Activated gamma-delta T cell (primary cell): ENCODE results near the gene PRTFDC1.

Experiments
- DNase-seq: peaks from one replicate; lab custom pipeline; 2025; lab: John Stamatoyannopoulos, UW

PRTFDC1 gene

DNA sequence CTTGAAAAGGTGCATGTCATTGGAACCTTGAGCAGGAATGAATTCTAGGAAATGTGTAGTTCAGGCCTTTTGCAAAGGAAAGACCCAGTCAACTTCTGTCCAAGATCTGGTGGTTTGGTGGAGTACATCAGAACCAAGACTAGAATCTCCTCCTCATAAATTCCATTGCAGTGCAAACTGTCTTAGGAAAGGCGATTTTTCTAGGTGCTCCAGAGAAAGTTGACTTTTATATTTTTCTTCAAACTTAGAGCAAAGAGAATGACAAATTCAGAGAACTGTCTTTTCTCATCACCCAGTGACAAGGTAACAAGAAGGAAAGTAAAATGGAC, 50.0 kb downstream of the PRTFDC1 start:
- no peak for DNase-seq

DNA sequence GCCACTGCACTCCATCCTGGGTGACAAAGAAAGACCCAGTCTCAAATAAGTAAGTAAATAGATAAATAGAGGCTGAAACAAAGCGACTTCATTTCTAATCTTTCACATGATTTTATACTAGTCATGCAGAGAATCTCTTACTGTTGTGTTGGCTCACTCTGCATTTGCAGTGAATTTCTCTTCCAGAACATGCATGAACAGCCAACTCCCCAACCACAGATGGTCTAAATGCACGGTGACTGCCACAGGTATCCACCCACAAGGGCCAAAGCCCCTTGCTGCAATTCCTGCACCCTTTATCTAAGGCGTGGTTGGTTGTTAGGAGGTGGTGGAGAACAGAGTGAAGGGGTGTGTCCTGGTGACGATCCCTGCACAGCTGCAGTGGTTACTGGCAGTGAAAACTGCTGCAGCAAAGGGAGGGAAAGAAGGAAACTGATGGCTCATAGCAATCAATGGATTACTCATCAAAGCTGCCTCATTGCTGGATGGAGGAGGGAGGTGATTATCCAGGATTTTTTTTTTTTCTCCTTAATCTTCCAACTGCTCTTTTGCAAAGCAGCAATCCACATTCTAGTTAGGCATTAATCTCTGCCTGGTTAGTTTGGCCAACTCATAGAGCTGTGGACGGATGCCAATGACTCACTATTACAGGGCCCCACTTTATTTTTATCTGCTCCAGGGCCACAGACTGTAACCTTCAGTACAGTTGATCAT, 50.6 kb downstream of the PRTFDC1 start:
- no peak for DNase-seq

DNA sequence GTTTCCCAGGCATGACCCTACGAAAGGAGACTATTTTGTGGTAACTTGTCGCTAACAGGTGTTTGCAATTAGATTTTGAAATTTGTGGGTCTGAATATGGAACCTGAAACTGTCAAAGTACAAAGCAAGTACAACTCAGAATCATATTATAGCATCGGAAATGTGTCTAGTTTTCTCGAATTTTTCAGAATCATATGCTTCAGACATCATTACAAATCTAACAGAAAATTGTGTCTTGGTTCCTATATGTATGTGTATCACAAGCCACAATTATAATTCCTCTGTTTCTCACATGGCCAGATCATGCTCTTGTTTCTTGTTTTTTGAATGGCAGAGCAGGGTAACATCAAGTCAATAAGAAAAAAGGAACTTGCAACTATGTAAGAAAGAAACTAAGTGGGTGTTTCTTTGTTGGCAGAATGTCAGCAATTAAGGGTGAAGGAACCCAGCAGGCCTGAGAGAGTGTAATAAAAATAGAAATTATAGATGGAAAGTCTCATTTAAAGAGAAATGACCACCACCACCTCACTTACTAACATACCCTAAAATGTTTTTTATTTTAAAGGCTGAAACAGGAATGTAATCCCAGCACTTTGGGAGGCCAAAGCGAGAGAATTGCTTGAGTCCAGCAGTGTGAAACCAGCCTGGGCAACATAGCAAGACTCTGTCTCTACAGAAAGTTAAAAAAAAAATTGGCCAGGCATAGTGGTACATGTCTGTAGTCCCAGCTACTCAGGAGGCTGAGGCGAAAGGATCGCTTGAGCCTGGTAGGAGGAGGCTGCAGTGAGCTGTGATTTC, 51.3 kb downstream of the PRTFDC1 start:
- DNase-seq: no peak

DNA sequence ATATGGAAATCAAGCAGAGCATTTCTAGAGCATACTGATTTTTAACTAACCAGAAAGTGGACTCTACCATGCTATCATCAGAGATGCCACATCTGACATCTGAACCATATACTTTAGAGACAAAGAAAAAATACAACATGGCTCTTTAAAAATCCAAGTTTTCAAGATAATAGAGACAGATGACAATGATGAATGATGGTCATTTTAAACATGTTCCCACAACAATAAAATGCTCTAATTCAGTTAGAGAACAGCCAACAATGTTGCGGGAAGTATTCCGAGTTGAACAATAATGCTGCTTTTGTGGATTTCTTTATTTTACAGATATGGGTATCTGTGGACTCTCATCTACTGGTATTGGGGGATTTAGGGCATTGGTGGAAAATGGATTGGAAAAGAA, 52.8 kb downstream of the PRTFDC1 start:
- DNase-seq: no peak

DNA sequence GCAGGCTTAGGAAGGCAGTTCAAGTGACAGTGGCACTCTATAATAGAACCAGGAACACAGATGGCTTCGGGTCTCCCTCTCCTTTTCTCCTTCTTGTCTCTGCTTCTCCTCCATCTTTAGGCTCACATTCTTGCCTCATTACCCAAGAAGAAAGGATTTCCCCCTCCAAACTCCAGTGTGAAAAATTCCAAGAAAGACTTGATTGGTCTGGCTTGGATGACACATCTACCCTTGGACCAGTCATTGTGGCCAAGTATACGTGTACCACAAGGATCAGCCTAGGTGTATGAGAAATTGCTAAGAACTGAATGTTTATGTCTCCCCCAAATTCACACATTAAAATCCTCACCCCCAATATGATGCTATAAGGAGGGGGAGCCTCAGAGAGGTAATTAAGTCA, 53.9 kb downstream of the PRTFDC1 start:
- DNase-seq: no peak

DNA sequence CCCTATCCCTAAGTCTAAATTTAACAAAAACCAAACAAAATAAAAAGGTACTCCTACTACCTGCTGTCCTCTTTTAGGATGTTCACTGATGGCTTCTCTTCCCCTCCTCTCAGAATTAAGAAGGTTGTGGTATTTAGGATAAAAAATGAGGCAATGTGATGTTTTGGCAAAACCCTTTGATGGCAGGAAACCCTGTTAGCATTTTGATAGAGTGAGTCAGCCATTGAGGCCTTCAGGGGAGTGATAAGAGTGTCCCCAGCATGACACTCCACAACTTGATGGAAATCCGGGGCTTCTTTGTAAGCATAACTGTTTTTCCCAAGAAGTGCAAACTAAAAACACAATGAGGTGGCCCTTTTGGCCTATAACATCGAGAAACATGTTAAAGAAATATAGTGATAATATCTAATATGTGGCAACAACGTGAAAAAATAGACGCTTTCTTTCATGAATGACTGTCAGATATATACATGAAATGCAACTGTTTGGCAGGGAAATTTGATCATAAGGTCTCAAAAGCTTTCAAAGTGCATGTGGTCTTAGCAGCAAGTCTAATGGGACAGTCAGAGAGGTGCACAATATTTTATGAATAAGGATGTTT, 55.0 kb downstream of the PRTFDC1 start:
- no peak for DNase-seq

DNA sequence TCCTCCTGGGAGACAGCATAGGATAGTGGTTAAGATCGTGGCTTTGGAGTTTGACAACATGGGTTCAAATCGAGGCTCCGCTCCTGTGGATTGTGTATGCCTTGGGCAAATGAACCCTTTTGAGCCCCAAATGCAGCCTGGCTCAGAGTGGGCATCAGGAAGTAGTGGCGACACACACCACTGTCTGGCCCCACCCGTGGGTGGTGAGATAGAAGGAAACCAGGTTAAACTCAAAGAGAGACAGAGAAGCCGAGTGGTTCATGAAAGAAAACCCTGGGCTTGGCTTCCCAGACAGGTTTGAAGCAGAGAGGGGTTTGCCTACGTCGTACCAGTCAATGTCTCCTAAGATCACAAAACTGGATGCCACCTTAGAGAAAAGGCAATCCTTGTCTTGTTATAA, 57.7 kb downstream of the PRTFDC1 start:
- DNase-seq: no peak

DNA sequence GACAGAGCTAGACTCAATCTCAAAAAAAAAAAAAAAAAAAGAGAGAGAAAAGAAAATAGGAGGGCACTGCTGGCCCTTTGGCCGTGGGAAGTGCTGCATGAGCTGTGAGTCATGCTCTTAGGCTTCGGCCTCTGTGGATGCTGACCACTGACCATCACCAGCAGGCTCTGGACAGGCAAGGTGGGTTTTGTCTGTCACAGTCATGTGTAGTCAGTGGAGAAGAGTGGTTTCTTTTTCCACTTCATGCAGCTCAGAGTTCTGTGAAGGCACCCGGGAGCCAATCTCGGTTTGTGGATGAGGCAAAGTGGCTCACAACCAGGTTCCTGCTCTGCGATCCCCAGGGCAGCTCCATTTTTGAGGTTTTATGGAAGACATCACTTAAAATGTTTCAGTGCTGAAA, 58.1 kb downstream of the PRTFDC1 start:
- no peak for DNase-seq

DNA sequence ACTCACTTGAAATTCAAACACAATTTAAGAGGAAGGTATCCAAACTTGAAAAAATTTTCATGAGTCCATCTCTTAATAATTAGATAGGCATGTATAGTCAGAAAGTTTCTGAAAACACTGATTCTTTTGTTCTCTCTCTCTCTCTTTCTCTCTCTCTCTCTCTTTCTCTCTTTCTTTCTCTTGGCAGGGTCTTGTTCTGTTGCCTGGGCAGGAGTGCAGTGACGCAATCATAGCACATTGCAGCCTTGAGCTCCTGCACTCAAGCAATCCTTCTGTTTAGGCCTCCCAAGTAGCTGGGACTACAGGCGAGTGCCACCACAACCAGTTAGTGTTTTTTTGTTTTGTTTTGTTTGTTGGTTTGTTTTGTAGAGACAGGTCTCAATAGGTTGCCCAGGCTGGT, 59.3 kb downstream of the PRTFDC1 start:
- no peak for DNase-seq

DNA sequence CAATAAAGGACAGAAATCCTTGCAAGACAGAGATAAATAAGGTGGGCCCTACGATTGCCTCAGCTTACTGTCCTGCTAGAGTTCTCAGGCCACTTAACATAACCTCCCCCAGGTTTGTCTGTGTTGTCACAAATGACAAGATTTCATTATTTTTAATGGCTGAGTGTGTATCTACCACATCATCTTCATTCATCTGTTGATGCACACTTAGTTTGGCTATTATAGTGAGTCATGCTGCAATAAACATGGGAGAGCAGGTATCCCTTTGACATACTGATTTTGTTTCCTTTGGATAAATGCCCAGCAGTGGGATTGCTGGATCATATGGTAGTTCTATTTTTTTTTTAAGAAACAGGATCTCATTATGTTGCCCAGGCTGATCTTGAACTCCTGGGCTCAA, 60.6 kb downstream of the PRTFDC1 start:
- no peak for DNase-seq

DNA sequence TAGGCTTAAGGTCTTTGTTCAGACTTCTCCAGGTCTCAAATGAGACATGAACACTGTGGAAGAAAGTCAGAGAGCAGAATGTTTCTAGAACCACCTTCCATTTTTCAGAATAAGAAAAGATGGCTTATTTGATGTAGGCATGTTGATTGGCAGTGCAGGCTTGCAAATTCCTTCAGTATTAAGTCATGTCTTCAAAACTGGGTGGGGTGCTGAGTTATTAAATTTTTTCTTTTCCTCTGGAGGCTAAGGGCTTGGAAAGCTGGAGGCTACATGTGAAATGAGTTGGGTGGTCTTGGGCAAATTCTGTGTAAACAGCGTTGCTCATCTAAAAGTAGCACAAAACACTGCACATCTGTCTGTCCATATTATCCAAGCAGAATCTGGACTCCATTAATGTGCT, 62.8 kb downstream of the PRTFDC1 start:
- no peak for DNase-seq

DNA sequence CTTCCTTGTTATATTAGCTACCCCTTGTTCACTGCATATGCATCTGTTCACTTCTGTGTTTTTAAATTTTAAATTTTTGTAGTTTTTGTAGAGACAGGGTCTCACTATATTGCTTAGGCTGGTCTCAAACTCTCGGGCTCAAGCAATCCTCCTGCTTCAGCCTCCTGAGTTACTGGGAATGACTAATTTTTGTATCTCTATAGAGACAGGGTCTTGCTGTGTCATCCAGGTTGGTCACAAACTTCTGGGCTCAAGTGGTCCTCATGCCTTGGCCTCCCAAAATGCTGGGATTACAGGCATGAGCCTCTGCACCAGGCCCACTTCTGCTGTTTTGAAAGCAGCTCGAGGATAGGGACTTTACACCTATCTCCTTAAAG, 64.6 kb downstream of the PRTFDC1 start:
- DNase-seq: no peak

DNA sequence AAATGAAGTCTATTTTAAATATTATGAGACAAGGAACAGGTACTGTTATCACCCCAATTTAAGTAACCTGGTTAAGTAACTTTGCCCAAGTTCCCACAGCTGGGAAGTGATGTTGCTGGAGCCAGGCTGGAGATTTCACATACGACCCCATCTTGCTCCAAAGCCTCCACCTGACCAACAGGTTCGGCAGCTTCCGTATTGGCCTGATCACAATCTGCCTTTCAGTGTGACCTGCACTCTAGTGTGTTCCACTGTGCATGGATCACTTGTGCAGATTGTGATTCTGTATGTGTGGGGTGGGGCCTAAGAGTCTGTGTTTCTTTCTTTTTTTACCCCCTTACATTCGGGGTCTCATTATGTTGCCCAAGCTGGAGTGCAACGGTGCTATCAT, 66.1 kb downstream of the PRTFDC1 start:
- DNase-seq: no peak

DNA sequence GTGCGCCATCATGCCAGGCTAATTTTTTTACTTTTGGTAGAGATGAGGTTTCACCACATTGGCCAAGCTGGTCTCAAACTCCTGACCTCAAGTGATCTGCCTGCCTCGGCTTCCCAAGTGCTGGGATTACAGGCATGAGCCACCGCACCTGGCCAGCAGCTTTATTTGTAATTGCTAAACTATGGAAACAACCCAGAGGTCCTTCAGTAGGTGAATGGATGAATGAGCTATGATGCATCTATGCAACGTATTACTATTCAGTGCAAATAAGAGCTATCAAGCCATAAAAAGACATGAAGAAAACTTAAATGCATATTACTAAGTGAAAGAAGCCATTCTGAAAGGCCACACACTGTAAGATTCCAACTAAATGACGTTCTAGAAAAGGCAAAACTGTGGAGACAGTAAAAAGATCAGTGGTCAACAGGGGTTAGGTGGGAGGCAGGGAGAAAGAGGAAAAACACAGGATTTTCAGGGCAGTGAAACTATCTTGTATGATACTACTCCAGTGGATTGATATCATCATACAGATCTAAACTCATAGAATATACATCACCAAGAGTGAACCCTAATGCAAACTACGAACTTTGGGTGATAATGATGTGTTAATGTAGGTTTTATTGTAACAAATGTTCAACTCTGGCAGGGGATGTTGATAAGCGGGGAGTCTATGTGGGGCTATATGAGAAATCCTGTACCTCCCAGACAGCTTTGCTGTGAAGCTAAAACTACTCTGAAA, 66.7 kb downstream of the PRTFDC1 start:
- DNase-seq: no peak

DNA sequence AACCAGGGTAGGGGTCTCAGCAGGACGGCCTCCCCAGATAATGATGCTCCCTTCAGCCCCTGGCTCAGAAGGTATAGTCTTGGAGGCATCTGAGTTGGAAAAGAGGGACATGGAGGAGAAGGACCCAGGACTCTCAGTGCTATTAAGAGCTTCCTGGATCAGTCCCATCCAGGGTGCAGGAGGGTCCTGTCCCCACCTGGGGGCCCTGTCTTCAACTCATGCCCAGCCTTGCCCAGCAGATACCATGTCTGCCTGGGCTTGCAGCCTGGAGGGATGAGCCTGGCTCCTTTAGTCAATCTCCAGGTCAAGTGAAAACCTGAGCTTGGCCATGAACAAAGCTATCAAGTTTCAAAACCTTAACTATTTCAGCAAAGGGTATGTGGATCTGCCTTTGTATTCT, 67.6 kb downstream of the PRTFDC1 start:
- DNase-seq: no peak

DNA sequence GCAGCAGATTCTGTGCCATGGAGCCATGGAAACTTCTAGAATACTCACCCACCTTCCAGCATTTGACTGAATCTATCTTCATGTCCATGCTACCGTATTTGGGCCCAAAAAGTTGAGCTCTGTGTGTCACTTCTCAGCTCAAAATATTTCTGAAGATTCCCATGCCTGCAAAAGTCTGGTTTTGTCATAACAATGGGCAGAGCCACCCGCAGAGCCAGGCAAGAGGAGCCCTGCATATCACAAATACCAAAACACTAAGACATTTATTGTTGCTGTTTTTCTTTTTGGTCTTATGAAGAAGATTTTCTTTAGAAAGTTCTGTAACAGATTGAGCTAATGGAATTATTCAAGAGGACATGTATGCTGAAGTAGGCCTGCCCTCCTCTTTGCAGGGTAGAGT, 68.1 kb downstream of the PRTFDC1 start:
- no peak for DNase-seq

DNA sequence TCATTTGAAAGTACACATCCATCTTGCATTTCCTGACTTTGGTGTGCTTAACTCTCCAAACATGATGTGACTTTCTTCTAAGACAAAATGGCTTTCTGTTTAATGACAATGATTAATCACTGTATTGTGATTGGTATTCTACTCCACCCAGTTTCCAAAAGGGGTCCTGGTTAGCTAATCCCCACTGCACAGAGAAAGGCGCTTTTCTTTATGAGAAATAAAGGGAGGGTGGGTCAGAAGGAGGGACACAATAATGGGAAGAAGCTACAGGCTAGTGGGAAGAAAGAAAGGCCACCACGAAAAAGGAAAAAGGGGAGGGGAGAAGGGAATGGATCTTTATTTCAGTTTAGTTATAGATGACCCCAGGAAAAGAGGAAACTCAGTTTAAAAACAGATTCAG, 69.2 kb downstream of the PRTFDC1 start:
- DNase-seq: no peak

DNA sequence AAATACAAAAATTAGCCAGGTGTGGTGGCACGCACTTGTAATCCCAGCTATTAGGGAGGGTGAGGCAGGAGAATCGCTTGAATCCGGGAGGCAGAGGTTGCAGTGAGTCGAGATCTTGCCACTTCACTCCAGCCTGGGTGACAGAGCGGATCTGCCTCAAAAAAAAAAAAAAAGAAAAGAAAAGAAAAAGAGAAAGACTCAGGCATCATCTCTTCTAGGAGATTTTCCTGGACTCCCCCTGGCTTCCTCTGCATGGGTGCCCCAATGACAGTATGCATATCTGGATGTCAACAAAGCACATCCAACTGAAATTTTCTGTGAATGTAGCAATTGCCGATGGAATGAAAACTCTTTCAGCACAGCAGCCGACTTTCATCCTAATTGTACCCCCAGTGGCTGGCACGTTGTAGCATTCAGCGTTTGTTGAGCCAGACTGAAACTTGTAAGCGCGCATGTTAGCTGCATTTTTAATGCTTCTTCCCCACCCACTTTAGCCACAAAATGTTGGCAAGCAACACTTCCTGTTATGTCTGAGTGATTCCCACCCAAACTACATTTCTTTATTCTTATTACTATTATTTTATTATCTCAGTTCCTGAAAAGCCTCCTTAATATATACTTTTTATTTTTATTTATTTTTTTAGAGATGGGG, 70.2 kb downstream of the PRTFDC1 start:
- DNase-seq: no peak

DNA sequence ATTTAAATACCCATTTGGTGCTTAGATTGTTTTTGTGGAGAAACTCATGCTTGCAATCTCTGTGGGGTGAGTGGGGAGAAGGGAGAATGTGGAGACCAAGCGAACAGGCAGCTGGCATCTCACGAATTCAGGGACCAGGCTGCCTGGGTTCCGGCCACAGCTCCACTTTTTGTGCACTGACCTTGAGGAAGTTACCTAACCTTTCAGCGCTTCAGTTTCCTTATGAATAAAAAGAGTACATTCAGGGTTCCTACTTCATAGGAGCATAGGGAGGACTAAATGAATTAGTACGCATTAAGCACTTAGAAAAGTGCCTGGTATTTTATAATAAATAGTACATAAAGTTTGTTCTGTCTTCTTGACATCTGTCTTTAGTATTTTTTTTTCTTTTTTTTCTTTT, 72.5 kb downstream of the PRTFDC1 start:
- DNase-seq: no peak

DNA sequence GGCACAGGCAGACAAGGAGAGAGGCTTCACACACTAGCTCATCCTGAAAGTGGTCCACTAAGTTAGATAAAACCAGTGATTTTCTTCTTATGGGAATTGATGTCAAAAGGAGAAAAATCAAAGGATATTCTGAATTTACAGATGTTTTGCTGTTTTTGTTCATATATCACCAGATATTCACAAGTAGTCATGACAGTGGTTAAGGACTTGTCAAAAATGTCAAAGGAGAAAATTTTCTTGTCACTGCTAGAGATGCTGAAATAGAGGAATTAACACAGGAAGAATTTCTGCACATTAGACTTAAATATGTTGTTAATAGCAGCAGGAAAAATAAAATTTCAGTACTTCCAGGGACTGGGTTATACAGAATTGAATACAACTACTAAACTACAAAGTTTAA, 78.3 kb downstream of the PRTFDC1 start:
- no peak for DNase-seq

DNA sequence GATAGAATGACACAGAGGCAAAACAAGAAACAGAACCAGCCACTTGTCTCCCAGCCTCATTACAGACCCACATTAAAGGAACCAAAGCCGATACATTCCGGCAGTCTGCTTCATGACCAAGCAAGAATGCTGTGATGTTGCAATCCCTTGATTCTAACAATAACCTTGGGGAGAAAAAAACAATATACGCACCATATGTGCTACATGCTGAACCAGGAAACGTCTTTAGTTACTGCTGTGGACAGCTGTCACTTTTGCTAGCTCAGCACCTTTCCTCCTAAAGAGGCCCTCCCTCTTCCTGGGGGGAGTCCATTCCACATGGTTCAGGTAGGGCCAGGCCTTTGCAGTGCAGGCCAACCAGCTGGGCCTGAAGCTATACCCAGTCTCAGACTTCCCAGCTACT, 79.1 kb downstream of the PRTFDC1 start:
- no peak for DNase-seq

DNA sequence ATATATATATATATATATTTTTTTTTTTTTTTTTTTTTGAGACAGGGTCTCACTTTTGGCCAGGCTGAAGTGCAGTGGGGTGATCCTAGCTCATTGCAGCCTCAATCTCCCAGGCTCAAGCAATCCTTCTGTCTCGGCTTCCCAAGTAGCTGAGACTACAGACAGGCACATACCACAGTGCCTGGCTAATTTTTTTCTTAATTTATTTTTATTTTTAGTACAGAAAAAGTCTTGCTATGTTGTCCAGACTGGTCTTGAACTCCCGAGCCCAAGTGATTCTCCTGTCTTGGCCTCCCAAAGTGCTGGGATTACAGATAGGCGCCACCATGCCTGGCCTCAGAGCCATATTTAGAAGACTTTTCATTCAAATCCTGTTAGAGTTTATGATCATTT, 79.6 kb downstream of the PRTFDC1 start:
- DNase-seq: no peak
